Endothelial cell of umbilical vein (primary cell): ENCODE data around the gene OR51B2. TPM values are rescaled to one million over a fixed set of nuclear protein-coding genes. Genes with fewer than 3 reads are reported as not detected.

Experiments
- BruUV-seq: library from RNA; stranded (reverse); fragments of 400-500 nt; replicated peaks from 2 replicates; lab custom pipeline; 2021; lab: Mats Ljungman, UMichigan
- CTCF ChIA-PET: fragments of 300-600, 350-600 bp; sonication (Branson Sonifier 250); formaldehyde crosslinking; loops from one replicate; lab custom pipeline; 2021; ENCODE audit warnings: antibody characterized with exemption, inconsistent platforms; lab: Charles Lee
- POLR2A ChIA-PET: fragments of 300-600, 350-600 bp; sonication (Branson Sonifier 250); formaldehyde crosslinking; loops from one replicate; lab custom pipeline; 2021; ENCODE audit warnings: antibody characterized with exemption, inconsistent platforms; lab: Charles Lee
- DNase-seq: peaks from one replicate; pipeline ENCODE4 v3.0.0-alpha.2; 2011; ENCODE audit warnings: low read depth, low spot score
- FAIRE-seq: peaks from 2 replicates; lab custom pipeline; 2011; peaks lifted over from hg19 to GRCh38; lab: Jason Lieb, UNC
- H2AFZ ChIP-seq: 2 replicates; pipeline ENCODE4 v1.6.0; 2012; ENCODE audit warnings: low read depth, low read length, control low read depth, inconsistent platforms
- H3K27ac ChIP-seq: 2 replicates; pipeline ENCODE4 v1.5.1; 2011; ENCODE audit warnings: low read depth, mild to moderate bottlenecking, control low read depth, low read length, moderate library complexity; ENCODE audit not compliant: insufficient read depth
- H3K27me3 ChIP-seq, 2 experiments: 2 replicates each; pipeline versions ENCODE4 v1.6.0 to v1.6.1; 2011; ENCODE audit warnings: low read length in 2 of 2, mixed read lengths in 1 of 2; ENCODE audit not compliant: control insufficient read depth in 2 of 2, insufficient read depth in 2 of 2
- H3K36me3 ChIP-seq, 2 experiments: 2 replicates in 1 of 2; 3 replicates in 1 of 2; pipeline ENCODE4 v1.5.1; 2011; ENCODE audit warnings: low read length in 2 of 2, mild to moderate bottlenecking in 1 of 2, moderate library complexity in 1 of 2; ENCODE audit not compliant: control insufficient read depth in 2 of 2, insufficient read depth in 2 of 2; ENCODE audit errors: extremely low read depth in 1 of 2
- H3K4me1 ChIP-seq: 3 replicates; pipeline ENCODE4 v1.5.1; 2011; ENCODE audit warnings: mild to moderate bottlenecking, low read length; ENCODE audit not compliant: control insufficient read depth, insufficient read depth; ENCODE audit errors: extremely low read depth
- H3K4me2 ChIP-seq: 2 replicates; pipeline ENCODE4 v1.6.1; 2011; ENCODE audit warnings: low read length, control low read depth, mixed read lengths; ENCODE audit not compliant: insufficient read depth
- H3K4me3 ChIP-seq, 3 experiments: fragments of 200-600 bp in 1 of 3; sonication (generic), shearing (Covaris generic) in 1 of 3; replicated peaks in 1 of 3; 2 replicates each; pipeline ENCODE4 v1.5.1; 2011 to 2016; ENCODE audit warnings: control low read depth in 3 of 3, low read length in 3 of 3, mild to moderate bottlenecking in 2 of 3, inconsistent platforms in 1 of 3, low read depth in 1 of 3, moderate library complexity in 1 of 3; ENCODE audit not compliant: insufficient read depth in 1 of 3
- H3K79me2 ChIP-seq: 2 replicates; pipeline ENCODE4 v1.6.0; 2012; ENCODE audit warnings: low read length, inconsistent platforms; ENCODE audit not compliant: control insufficient read depth, insufficient read depth
- H3K9ac ChIP-seq: replicated peaks from 2 replicates; pipeline ENCODE3; 2011; ENCODE audit warnings: low read length, control low read depth; ENCODE audit not compliant: insufficient read depth; ENCODE audit errors: extremely low read depth
- H3K9me1 ChIP-seq: replicated peaks from 3 replicates; pipeline ENCODE4 v1.6.0; 2011; ENCODE audit warnings: mild to moderate bottlenecking, low read length; ENCODE audit not compliant: control insufficient read depth, insufficient read depth; ENCODE audit errors: extremely low read depth
- H3K9me3 ChIP-seq: replicated peaks from 2 replicates; pipeline ENCODE4 v1.5.1; 2012; ENCODE audit warnings: low read length, inconsistent platforms; ENCODE audit not compliant: control insufficient read depth, insufficient read depth
- H4K20me1 ChIP-seq: replicated peaks from 2 replicates; pipeline ENCODE3; 2011; ENCODE audit warnings: mild to moderate bottlenecking, low read length; ENCODE audit not compliant: control insufficient read depth, insufficient read depth; ENCODE audit errors: extremely low read depth
- EZH2 ChIP-seq: IDR thresholded peaks from 2 replicates; pipeline ENCODE4 v1.6.1; 2012; ENCODE audit warnings: borderline replicate concordance, low read depth, mild to moderate bottlenecking, moderate library complexity, low read length, inconsistent platforms; ENCODE audit not compliant: severe bottlenecking
- FOS ChIP-seq: IDR thresholded peaks from 2 replicates; pipeline ENCODE4 v1.6.1; 2011; ENCODE audit warnings: mild to moderate bottlenecking, low read length, moderate library complexity, borderline replicate concordance; ENCODE audit not compliant: insufficient read depth
- GATA2 ChIP-seq: IDR thresholded peaks from 2 replicates; pipeline ENCODE4 v1.7.0; 2011; ENCODE audit warnings: low read depth, mild to moderate bottlenecking, moderate library complexity, mixed read lengths, low read length; ENCODE audit not compliant: insufficient read length, insufficient read depth
- JUN ChIP-seq: IDR thresholded peaks from 2 replicates; pipeline ENCODE4 v1.6.1; 2011; ENCODE audit warnings: borderline replicate concordance, low read depth; ENCODE audit not compliant: insufficient read length, insufficient read depth
- MYC ChIP-seq: IDR thresholded peaks from one replicate; pipeline ENCODE4 v1.6.1; 2011; ENCODE audit warnings: mild to moderate bottlenecking, low read depth, low read length
- POLR2A ChIP-seq: IDR thresholded peaks from 2 replicates; pipeline ENCODE4 v1.6.1; 2012; ENCODE audit warnings: low read depth, mild to moderate bottlenecking, control low read depth, low read length
- POLR2AphosphoS5 ChIP-seq: IDR thresholded peaks from 2 replicates; pipeline ENCODE4 v1.6.1; 2012; ENCODE audit warnings: low read depth, mild to moderate bottlenecking, control low read depth, low read length, moderate library complexity; ENCODE audit not compliant: insufficient read depth
- dilution Hi-C: fragments of 300-500 bp; cut with MboI; formaldehyde crosslinking; loops from one replicate; pipeline ENCODE4 v1.15.0; 2019; ENCODE audit warnings: low sequenced_read_pairs; ENCODE audit not compliant: extremely low pct_ligation_motif_present
- intact Hi-C: fragments of 100-400 bp; cut with micrococcal nuclease; formaldehyde crosslinking; loops from one replicate; pipeline ENCODE4 v1.10.0; 2022
- polyA plus RNA-seq, 4 experiments: library from polyadenylated mRNA; depleted of rRNA in 3 of 4; stranded (reverse) in 3 of 4; unstranded in 1 of 4; fragments of >200 nt; gene quantifications; 2 replicates each; pipeline versions ENCODE4 v1.2.1 to v1.2.3, GENCODE V29; 2011 to 2012; ENCODE audit warnings: missing spikeins in 1 of 4
- total RNA-seq: library from RNA; stranded (reverse); gene quantifications from 2 replicates; pipeline ENCODE4 v1.2.3, GENCODE V29; 2021
- TF ChIP-seq, protein P1 (sequence below): IDR thresholded peaks from 2 replicates; pipeline ENCODE4 v1.6.1; 2011; ENCODE audit not compliant: insufficient read depth, insufficient read length
- TF ChIP-seq, protein P2 (sequence below), 2 donors: IDR thresholded peaks; 1 replicate in 1 of 2; 2 replicates in 1 of 2; pipeline ENCODE4 v1.5.1; 2011; ENCODE audit warnings: low read length in 2 of 2, mild to moderate bottlenecking in 2 of 2, moderate library complexity in 2 of 2, control low read depth in 1 of 2, inconsistent platforms in 1 of 2, low read depth in 1 of 2; ENCODE audit not compliant: insufficient read depth in 1 of 2; ENCODE audit errors: extremely low read depth in 1 of 2

OR51B2 gene
- total and polyA plus RNA-seq, 2 donors (not counting 3 experiments of a cell fraction or from before 2014, with no cell fraction given) = not detected

DNA sequence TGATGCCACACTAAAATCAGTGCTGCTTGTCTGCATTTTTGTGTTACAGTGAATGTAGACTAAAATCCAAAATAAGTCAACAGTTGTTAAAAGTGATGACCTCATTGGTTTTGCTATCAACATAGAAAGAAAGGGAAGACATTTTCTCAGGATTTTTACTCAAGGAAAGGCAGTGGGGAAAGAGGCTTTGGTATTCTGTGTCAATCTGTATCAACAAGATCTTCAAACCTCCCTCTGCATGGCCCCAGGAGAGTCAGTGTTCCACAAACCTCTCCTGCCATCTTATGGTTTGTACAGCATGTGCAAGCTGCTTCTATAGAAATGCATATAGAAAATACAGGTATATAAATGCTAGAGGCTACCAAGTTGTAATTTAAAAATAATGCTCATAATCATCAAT is 45.7 kb upstream of the OR51B2 start:
- Histone ChIP-seq H3K9me1 (no peaks in the 10 kb centered on the region), H3K9ac (no peak overlapping the region), H3K4me3 (no peak overlapping the region), H3K27me3 (no peaks in the 10 kb centered on the region), H3K79me2 (no peaks in the 10 kb centered on the region), H3K4me1 (peaks cover 19% of the 10 kb centered on the region), H4K20me1 (no peaks in the 10 kb centered on the region), H3K4me2 (no peak overlapping the region), H2AFZ (no peak overlapping the region), H3K36me3 (no peaks in the 10 kb centered on the region), H3K9me3 (no peaks in the 10 kb centered on the region), H3K27ac (no peak overlapping the region)
- BruUV-seq = no TSS peak
- TF ChIP-seq JUN (no peak), EZH2 (no peak), FOS (no peak), MYC (no peak), POLR2A (no peak), POLR2AphosphoS5 (no peak), GATA2 (peak; percentile 67)
- TF ChIP-seq, protein P1, sequence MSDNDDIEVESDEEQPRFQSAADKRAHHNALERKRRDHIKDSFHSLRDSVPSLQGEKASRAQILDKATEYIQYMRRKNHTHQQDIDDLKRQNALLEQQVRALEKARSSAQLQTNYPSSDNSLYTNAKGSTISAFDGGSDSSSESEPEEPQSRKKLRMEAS = no peak
- TF ChIP-seq, protein P2, sequence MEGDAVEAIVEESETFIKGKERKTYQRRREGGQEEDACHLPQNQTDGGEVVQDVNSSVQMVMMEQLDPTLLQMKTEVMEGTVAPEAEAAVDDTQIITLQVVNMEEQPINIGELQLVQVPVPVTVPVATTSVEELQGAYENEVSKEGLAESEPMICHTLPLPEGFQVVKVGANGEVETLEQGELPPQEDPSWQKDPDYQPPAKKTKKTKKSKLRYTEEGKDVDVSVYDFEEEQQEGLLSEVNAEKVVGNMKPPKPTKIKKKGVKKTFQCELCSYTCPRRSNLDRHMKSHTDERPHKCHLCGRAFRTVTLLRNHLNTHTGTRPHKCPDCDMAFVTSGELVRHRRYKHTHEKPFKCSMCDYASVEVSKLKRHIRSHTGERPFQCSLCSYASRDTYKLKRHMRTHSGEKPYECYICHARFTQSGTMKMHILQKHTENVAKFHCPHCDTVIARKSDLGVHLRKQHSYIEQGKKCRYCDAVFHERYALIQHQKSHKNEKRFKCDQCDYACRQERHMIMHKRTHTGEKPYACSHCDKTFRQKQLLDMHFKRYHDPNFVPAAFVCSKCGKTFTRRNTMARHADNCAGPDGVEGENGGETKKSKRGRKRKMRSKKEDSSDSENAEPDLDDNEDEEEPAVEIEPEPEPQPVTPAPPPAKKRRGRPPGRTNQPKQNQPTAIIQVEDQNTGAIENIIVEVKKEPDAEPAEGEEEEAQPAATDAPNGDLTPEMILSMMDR (IDR thresholded peaks at IDR 0.05; ENCODE audit: extremely low read depth in 1 of 2, insufficient read depth in 1 of 2, low read depth in 1 of 2, low read length in 2 of 2) = peak; percentile 32 to 34
- ChIA-PET POLR2A (no interaction called here), CTCF (interaction anchor here (1.4 to 4.3 kb wide), 5 partner anchors 79 to 733 kb away, joined by 3 to 24 read pairs (median 9); partner anchors contain the start of gene OR51D1)
- dilution Hi-C loops (no loop called here), intact Hi-C loops (loop anchor here (1.0 to 2.0 kb wide), 2 partner anchors 165 to 732 kb away; partner anchors contain the start of gene OR51D1)
- FAIRE-seq (no peak), DNase-seq (peak; percentile 66)
